HepG2 (cell line): ENCODE data around the gene CACHD1. TPM values are rescaled to one million over a fixed set of nuclear protein-coding genes. Genes with fewer than 3 reads are reported as not detected.

Source experiments
- ATAC-seq: fragments of 200-7000 bp; cut with Tn5 transposase; 3 replicates; pipeline ENCODE4 v1.9.1; 2020; ENCODE audit warnings: mild to moderate bottlenecking, moderate library complexity
- BruUV-seq: library from RNA; stranded (reverse); fragments of 400-500 nt; replicated peaks from 2 replicates; lab custom pipeline; 2021; lab: Mats Ljungman, UMichigan
- CTCF ChIA-PET: fragments of 300-600 bp; formaldehyde crosslinking; extraction: SDS; loops from one replicate; lab custom pipeline; 2021; ENCODE audit warnings: low total read pairs, inconsistent platforms, low intra/inter-chr PET ratio; lab: Yijun Ruan, JAX
- POLR2A ChIA-PET: fragments of 350-600 bp; sonication (Branson Sonifier 250); formaldehyde crosslinking; loops from one replicate; lab custom pipeline; 2020; ENCODE audit warnings: antibody characterized with exemption, inconsistent platforms; lab: Yijun Ruan, JAX
- DNase-seq: peaks from one replicate; pipeline ENCODE4 v3.0.0-alpha.2; 2015; ENCODE audit warnings: low spot score
- FAIRE-seq: peaks from 3 replicates; lab custom pipeline; 2011; peaks lifted over from hg19 to GRCh38; lab: Jason Lieb, UNC
- H2AFZ ChIP-seq: one replicate; pipeline ENCODE4 v1.6.1; 2011; ENCODE audit warnings: low read length, inconsistent platforms
- H3K27ac ChIP-seq: fragments of 300-600 bp; 3 replicates; pipeline ENCODE4 v1.8.0; 2011; ENCODE audit warnings: mixed run types, mild to moderate bottlenecking, mixed read lengths, low read length, inconsistent platforms; ENCODE audit not compliant: insufficient read depth; ENCODE audit errors: extremely low read length
- H3K27me3 ChIP-seq, 2 experiments: fragments of 200-600 bp in 1 of 2; 2 replicates in 1 of 2; 3 replicates in 1 of 2; pipeline versions ENCODE4 v1.6.0 to v1.8.0; 2011; ENCODE audit warnings: low read length in 2 of 2, mild to moderate bottlenecking in 2 of 2, moderate library complexity in 2 of 2, inconsistent platforms in 1 of 2; ENCODE audit not compliant: insufficient read depth in 2 of 2, control insufficient read depth in 1 of 2
- H3K36me3 ChIP-seq, 2 experiments: fragments of 200-600 bp in 1 of 2; replicated peaks in 1 of 2; 2 replicates in 1 of 2; 3 replicates in 1 of 2; pipeline versions ENCODE4 v1.5.1 to v1.8.0; 2011; ENCODE audit warnings: low read length in 2 of 2, inconsistent platforms in 1 of 2; ENCODE audit not compliant: insufficient read depth in 2 of 2, control insufficient read depth in 1 of 2
- H3K4me1 ChIP-seq: 2 replicates; pipeline ENCODE4 v1.5.1; 2012; ENCODE audit warnings: low read length, inconsistent platforms; ENCODE audit not compliant: insufficient read depth
- H3K4me2 ChIP-seq: 2 replicates; pipeline ENCODE4 v1.6.0; 2011; ENCODE audit warnings: low read depth, low read length, inconsistent platforms
- H3K4me3 ChIP-seq, 3 experiments: fragments of 200-600 bp in 1 of 3; sonication (generic), shearing (Covaris generic) in 1 of 3; replicated peaks in 1 of 3; 2 replicates each; pipeline ENCODE4 v1.5.1; 2011 to 2016; ENCODE audit warnings: low read length in 3 of 3, inconsistent platforms in 2 of 3, low read depth in 2 of 3, mild to moderate bottlenecking in 2 of 3, control low read depth in 1 of 3, mixed read lengths in 1 of 3; ENCODE audit not compliant: insufficient read depth in 1 of 3
- H3K79me2 ChIP-seq: one replicate; pipeline ENCODE4 v1.6.1; 2011; ENCODE audit warnings: low read length, inconsistent platforms; ENCODE audit not compliant: insufficient read depth
- H3K9ac ChIP-seq: 2 replicates; pipeline ENCODE4 v1.6.0; 2011; ENCODE audit warnings: mild to moderate bottlenecking, low read depth, low read length, inconsistent platforms; ENCODE audit not compliant: insufficient read depth
- H3K9me3 ChIP-seq: 2 replicates; pipeline ENCODE4 v1.5.1; 2012; ENCODE audit warnings: mild to moderate bottlenecking, low read length
- H4K20me1 ChIP-seq: 2 replicates; pipeline ENCODE4 v1.6.0; 2011; ENCODE audit warnings: inconsistent platforms, mild to moderate bottlenecking, low read length, moderate library complexity; ENCODE audit not compliant: insufficient read depth
- GABPA ChIP-seq, 2 experiments: IDR thresholded peaks; 2 replicates each; pipeline ENCODE4 v1.6.1; 2011 to 2016; ENCODE audit warnings: low read depth in 2 of 2, low read length in 1 of 2, missing biosample characterization in 1 of 2, missing genetic modification characterization in 1 of 2
- GABPB1 ChIP-seq: IDR thresholded peaks from 2 replicates; pipeline ENCODE4 v1.6.1; 2016; ENCODE audit warnings: mild to moderate bottlenecking, missing genetic modification reagents, moderate library complexity, missing compliant biosample characterization
- NCOR1 ChIP-seq: fragments of 200-600 bp; sonication (generic); IDR thresholded peaks from 2 replicates; pipeline ENCODE4 v1.7.0; 2017; ENCODE audit warnings: antibody characterized with exemption, low read length, borderline replicate concordance
- NR2C2 ChIP-seq: sonication (generic); formaldehyde crosslinking; IDR thresholded peaks from 2 replicates; pipeline ENCODE4 v1.4.0; 2020; ENCODE audit warnings: missing genetic modification reagents, mild to moderate bottlenecking, moderate library complexity, borderline replicate concordance
- RAD51 ChIP-seq: fragments of 450-650 bp; IDR thresholded peaks from 2 replicates; pipeline ENCODE4 v1.6.1; 2016; ENCODE audit warnings: borderline replicate concordance
- REPIN1 ChIP-seq: sonication (generic); formaldehyde crosslinking; IDR thresholded peaks from 2 replicates; pipeline ENCODE4 v1.8.0; 2022; ENCODE audit warnings: missing genetic modification reagents, low read depth, mild to moderate bottlenecking, borderline replicate concordance
- SIN3A ChIP-seq: IDR thresholded peaks from 2 replicates; pipeline ENCODE4 v1.6.1; 2011; ENCODE audit warnings: low read depth, mild to moderate bottlenecking, control low read depth, low read length, borderline replicate concordance
- SMAD9 ChIP-seq: sonication (generic); formaldehyde crosslinking; IDR thresholded peaks from 2 replicates; pipeline ENCODE4 v1.5.1; 2020; ENCODE audit warnings: mild to moderate bottlenecking, missing genetic modification reagents
- THAP11 ChIP-seq: IDR thresholded peaks from 2 replicates; pipeline ENCODE4 v1.6.1; 2016; ENCODE audit warnings: missing biosample characterization, missing genetic modification reagents
- ZMYM3 ChIP-seq: sonication (generic); formaldehyde crosslinking; IDR thresholded peaks from 2 replicates; pipeline ENCODE4 v1.5.1; 2020; ENCODE audit warnings: mild to moderate bottlenecking, missing genetic modification reagents
- ZNF143 ChIP-seq: sonication (generic); formaldehyde crosslinking; IDR thresholded peaks from 2 replicates; pipeline ENCODE4 v1.4.0; 2020; ENCODE audit warnings: missing genetic modification reagents
- ZNF333 ChIP-seq: sonication (generic); formaldehyde crosslinking; IDR thresholded peaks from 2 replicates; pipeline ENCODE4 v1.4.0; 2020; ENCODE audit warnings: mild to moderate bottlenecking, missing genetic modification reagents, borderline replicate concordance
- ZNF430 ChIP-seq: sonication (generic); formaldehyde crosslinking; IDR thresholded peaks from 2 replicates; pipeline ENCODE4 v1.9.0; 2021; ENCODE audit warnings: mild to moderate bottlenecking, missing genetic modification reagents
- ZNF768 ChIP-seq: sonication (generic); formaldehyde crosslinking; IDR thresholded peaks from 2 replicates; pipeline ENCODE4 v1.4.0; 2020; ENCODE audit warnings: missing genetic modification reagents
- ZNF878 ChIP-seq: sonication (generic); formaldehyde crosslinking; IDR thresholded peaks from 2 replicates; pipeline ENCODE4 v1.8.1; 2023; ENCODE audit warnings: mild to moderate bottlenecking, missing genetic modification reagents, moderate library complexity
- WGBS: methylation state at CpG from one replicate; pipeline ENCODE4 v1.1.6; 2017; ENCODE audit warnings: low lambda C conversion rate; 5-methylcytosine and 5-hydroxymethylcytosine counted together
- in situ Hi-C: cut with HindIII; loops from 2 replicates; pipeline ENCODE4 v1.10.0; 2017; ENCODE audit warnings: low pct_unique_long_range_greater_than_20kb; ENCODE audit not compliant: extremely low pct_ligation_motif_present
- intact Hi-C: fragments of 100-400 bp; cut with micrococcal nuclease; formaldehyde crosslinking; loops from one replicate; pipeline ENCODE4 v1.10.0; 2022; ENCODE audit not compliant: unreplicated experiment
- polyA plus RNA-seq, 8 experiments: library from polyadenylated mRNA; depleted of rRNA in 3 of 8; stranded (reverse) in 7 of 8; unstranded in 1 of 8; fragments of >200 nt; fragmentation: Illumina TruSeq in 4 of 8; extraction: Trizol in 4 of 8; gene quantifications; 2 replicates each; pipeline versions ENCODE4 v1.2.1 to v1.2.3, GENCODE V29; 2011 to 2016; ENCODE audit warnings: low read depth in 4 of 8, missing spikeins in 1 of 8, mixed read lengths in 1 of 8; ENCODE audit not compliant: insufficient read depth in 1 of 8
- total RNA-seq, 5 experiments: library from RNA; depleted of rRNA; stranded (reverse); fragments of >200 nt; fragmentation: Illumina TruSeq; extraction: Trizol; gene quantifications; 2 replicates each; pipeline ENCODE4 v1.2.3, GENCODE V29; 2016; ENCODE audit warnings: low read depth in 1 of 5
- TF ChIP-seq, protein P1 (sequence below): sonication (generic); formaldehyde crosslinking; IDR thresholded peaks from 2 replicates; pipeline ENCODE4 v1.5.0; 2020; ENCODE audit warnings: missing genetic modification reagents
- TF ChIP-seq, protein P2 (sequence below): sonication (generic); formaldehyde crosslinking; IDR thresholded peaks from 2 replicates; pipeline ENCODE4 v1.4.0; 2020; ENCODE audit warnings: missing genetic modification reagents
- TF ChIP-seq, protein P3 (sequence below): sonication (generic); formaldehyde crosslinking; IDR thresholded peaks from 2 replicates; pipeline ENCODE4 v1.4.0; 2020; ENCODE audit warnings: mild to moderate bottlenecking, missing genetic modification reagents
- TF ChIP-seq, protein P4 (sequence below): sonication (generic); formaldehyde crosslinking; IDR thresholded peaks from 2 replicates; pipeline ENCODE4 v1.5.0; 2020; ENCODE audit warnings: missing genetic modification reagents, mild to moderate bottlenecking, borderline replicate concordance

Gene CACHD1
- total and polyA plus RNA-seq, 2 of the 13 experiments (the other 11 are each of a cell fraction or from before 2014, with no cell fraction given): 0.11 TPM; not detected in 1

DNA sequence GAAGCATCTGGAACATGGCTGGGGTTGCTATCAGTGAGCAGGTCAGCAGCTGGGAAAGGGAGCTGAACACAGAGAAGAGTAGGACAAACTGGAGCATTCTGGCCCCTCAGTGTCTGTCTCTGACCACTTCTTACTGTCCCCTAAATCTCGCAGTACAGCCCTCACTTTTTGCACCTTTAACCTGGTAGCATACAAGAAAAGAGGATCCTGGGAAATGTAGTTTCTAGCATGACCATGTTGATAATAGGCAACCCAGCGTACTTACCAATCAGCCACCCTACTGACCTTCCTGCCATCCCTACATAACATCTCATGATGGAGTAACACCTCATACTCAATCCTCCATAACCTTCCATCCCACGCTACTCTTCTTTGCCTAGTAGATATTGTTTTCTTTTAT is 175.8 kb downstream of the CACHD1 start:
- H3K4me3 ChIP-seq: no peak overlapping the region
- no peak for FAIRE-seq

More for the DNA sequence above, 175.8 kb downstream of the CACHD1 start:
- Histone ChIP-seq H4K20me1 (no peaks in the 10 kb centered on the region), H3K27me3 (peaks cover 1 to 4% of the 10 kb centered on the region in 2 experiments; a peak in 2 of 5 replicates), H2AFZ (no peak overlapping the region), H3K79me2 (no peaks in the 10 kb centered on the region), H3K9me3 (no peaks in the 10 kb centered on the region), H3K36me3 (no peaks in the 10 kb centered on the region), H3K27ac (no peak overlapping the region), H3K4me1 (no peaks in the 10 kb centered on the region), H3K4me2 (0 out of 2 replicates have a peak overlapping the region, but pooled peaks have one; percentile 3), H3K9ac (no peak overlapping the region)
- ChIA-PET CTCF (no interaction called here), POLR2A (no interaction called here)
- 20% methylated on average over 2 of the region's 3 CpGs for WGBS
- ATAC-seq: no peak
- DNase-seq: no peak
- no TSS peak for BruUV-seq
- in situ Hi-C loops (no loop called here), intact Hi-C loops (no loop called here)
- TF ChIP-seq REPIN1 (CRISPR knock-in tag) (no peak), NCOR1 (no peak), SMAD9 (CRISPR knock-in tag) (no peak), ZNF768 (CRISPR knock-in tag) (no peak), ZMYM3 (CRISPR knock-in tag) (no peak), ZNF430 (no peak), GABPB1 (CRISPR knock-in tag) (0 out of 2 replicates have a peak, but pooled peaks have one; percentile 32), NR2C2 (peak; percentile 88), GABPA (IDR thresholded peaks at IDR 0.05; ENCODE audit: low read depth, low read length) (no peak), GABPA (CRISPR knock-in tag; IDR thresholded peaks at IDR 0.05; ENCODE audit: low read depth) (peak; percentile 56; the same call in 1 of the 2 replicates), THAP11 (CRISPR knock-in tag) (peak; percentile 87), ZNF333 (CRISPR knock-in tag) (no peak), ZNF143 (CRISPR knock-in tag) (peak; percentile 72), SIN3A (no peak), ZNF878 (CRISPR knock-in tag) (no peak), RAD51 (no peak)
- TF ChIP-seq, protein P1, sequence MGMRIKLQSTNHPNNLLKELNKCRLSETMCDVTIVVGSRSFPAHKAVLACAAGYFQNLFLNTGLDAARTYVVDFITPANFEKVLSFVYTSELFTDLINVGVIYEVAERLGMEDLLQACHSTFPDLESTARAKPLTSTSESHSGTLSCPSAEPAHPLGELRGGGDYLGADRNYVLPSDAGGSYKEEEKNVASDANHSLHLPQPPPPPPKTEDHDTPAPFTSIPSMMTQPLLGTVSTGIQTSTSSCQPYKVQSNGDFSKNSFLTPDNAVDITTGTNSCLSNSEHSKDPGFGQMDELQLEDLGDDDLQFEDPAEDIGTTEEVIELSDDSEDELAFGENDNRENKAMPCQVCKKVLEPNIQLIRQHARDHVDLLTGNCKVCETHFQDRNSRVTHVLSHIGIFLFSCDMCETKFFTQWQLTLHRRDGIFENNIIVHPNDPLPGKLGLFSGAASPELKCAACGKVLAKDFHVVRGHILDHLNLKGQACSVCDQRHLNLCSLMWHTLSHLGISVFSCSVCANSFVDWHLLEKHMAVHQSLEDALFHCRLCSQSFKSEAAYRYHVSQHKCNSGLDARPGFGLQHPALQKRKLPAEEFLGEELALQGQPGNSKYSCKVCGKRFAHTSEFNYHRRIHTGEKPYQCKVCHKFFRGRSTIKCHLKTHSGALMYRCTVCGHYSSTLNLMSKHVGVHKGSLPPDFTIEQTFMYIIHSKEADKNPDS (CRISPR knock-in tag): no peak
- TF ChIP-seq, protein P2, sequence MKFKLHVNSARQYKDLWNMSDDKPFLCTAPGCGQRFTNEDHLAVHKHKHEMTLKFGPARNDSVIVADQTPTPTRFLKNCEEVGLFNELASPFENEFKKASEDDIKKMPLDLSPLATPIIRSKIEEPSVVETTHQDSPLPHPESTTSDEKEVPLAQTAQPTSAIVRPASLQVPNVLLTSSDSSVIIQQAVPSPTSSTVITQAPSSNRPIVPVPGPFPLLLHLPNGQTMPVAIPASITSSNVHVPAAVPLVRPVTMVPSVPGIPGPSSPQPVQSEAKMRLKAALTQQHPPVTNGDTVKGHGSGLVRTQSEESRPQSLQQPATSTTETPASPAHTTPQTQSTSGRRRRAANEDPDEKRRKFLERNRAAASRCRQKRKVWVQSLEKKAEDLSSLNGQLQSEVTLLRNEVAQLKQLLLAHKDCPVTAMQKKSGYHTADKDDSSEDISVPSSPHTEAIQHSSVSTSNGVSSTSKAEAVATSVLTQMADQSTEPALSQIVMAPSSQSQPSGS (CRISPR knock-in tag): no peak
- TF ChIP-seq, protein P3, sequence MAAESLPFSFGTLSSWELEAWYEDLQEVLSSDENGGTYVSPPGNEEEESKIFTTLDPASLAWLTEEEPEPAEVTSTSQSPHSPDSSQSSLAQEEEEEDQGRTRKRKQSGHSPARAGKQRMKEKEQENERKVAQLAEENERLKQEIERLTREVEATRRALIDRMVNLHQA (CRISPR knock-in tag): no peak
- TF ChIP-seq, protein P4, sequence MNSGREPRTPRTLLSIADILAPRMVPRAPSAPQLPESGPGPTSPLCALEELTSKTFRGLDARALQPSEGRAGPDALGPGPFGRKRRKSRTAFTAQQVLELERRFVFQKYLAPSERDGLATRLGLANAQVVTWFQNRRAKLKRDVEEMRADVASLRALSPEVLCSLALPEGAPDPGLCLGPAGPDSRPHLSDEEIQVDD (CRISPR knock-in tag): no peak
